Erythroblast (primary cell): Measurements from ENCODE around the gene SEC61B.
"Not testable (repeated sequence)": the region's sequence is repeated elsewhere in the genome, so short reads cannot be mapped to it uniquely, and the experiment has no call there.

ENCODE experiments used
- GATA1 ChIP-seq: IDR thresholded peaks from 2 replicates; pipeline ENCODE4 v1.6.1; 2011; ENCODE audit warnings: low read depth, mild to moderate bottlenecking, control low read depth, low read length, moderate library complexity
- POLR2A ChIP-seq: IDR thresholded peaks from 2 replicates; pipeline ENCODE4 v1.6.1; 2011; ENCODE audit warnings: mild to moderate bottlenecking, low read length

DNA sequence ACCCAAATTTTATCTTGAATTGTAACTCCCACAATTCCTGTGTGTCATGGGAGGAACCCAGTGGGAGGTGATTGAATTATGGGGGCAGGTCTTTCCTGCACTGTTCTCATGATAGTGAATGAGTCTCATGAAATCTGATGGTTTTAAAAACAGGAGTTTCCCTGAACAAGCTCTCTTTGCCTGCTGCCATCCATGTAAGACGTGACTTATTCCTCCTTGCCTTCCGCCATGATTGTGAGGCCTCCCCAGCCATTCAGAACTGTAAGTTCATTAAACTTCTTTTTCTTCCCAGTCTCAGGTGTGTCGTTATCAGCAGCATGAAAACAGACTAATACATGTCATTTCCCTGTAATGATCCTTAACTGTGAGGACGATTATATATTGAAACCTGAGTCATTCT is 15.8 kb downstream of the SEC61B start:
- not testable (repeated sequence) for TF ChIP-seq POLR2A, GATA1
